CMK (cell line): Measurements from ENCODE around the gene AP1M2.
A peak's percentile ranks its signal among the peaks of the same experiment; 100 is the strongest.

ENCODE experiments used
- DNase-seq: peaks from one replicate; pipeline ENCODE4 v3.0.0-alpha.2; 2010; ENCODE audit warnings: low read depth

Gene AP1M2

GRCh38 chr19:10587022-10587838 is at the start of gene AP1M2:
TSS of gene AP1M2 (minus strand) at chr19:10587312. CDS start at chr19:10587231, 81 bp downstream.
- no peak for DNase-seq

- no peak for DNase-seq
These were observed 49.3 kb upstream of the AP1M2 start for GRCh38 chr19:10636304-10636972.

GRCh38 chr19:10634963-10635362 is 47.9 kb upstream of the AP1M2 start:
- DNase-seq = no peak

- DNase-seq = no peak
These were observed 47.3 kb upstream of the AP1M2 start for GRCh38 chr19:10634430-10634829.

- no peak for DNase-seq
These were observed 44.8 kb upstream of the AP1M2 start for GRCh38 chr19:10631874-10632273.

- DNase-seq = no peak
These were observed 38.6 kb upstream of the AP1M2 start for GRCh38 chr19:10625762-10626138.

- no peak for DNase-seq
These were observed 38.1 kb upstream of the AP1M2 start, which contains the start of gene SLC44A2 for GRCh38 chr19:10625003-10625761. TSS of gene SLC44A2 (plus strand) at chr19:10625553. CDS start at chr19:10625634, 81 bp downstream.

- no peak for DNase-seq
These were observed 37.5 kb upstream of the AP1M2 start for GRCh38 chr19:10624585-10624984.

- DNase-seq = no peak
These were observed 34.9 kb upstream of the AP1M2 start for GRCh38 chr19:10621966-10622365.

- no peak for DNase-seq
These were observed 33.7 kb upstream of the AP1M2 start for GRCh38 chr19:10620786-10621185.

GRCh38 chr19:10618846-10619245 is 31.7 kb upstream of the AP1M2 start:
- DNase-seq = no peak

GRCh38 chr19:10617409-10618121 is 30.5 kb upstream of the AP1M2 start:
- no peak for DNase-seq

- no peak for DNase-seq
These were observed 28.4 kb upstream of the AP1M2 start for GRCh38 chr19:10615429-10616023.

GRCh38 chr19:10612499-10613119 is 25.5 kb upstream of the AP1M2 start:
- DNase-seq = no peak

GRCh38 chr19:10611907-10612306 is 24.8 kb upstream of the AP1M2 start:
- DNase-seq = no peak

- no peak for DNase-seq
These were observed 17.4 kb upstream of the AP1M2 start for GRCh38 chr19:10604460-10604980.

- no peak for DNase-seq
These were observed 16.9 kb upstream of the AP1M2 start for GRCh38 chr19:10603873-10604459.

- DNase-seq = peak; percentile 31
These were observed 16.2 kb upstream of the AP1M2 start for GRCh38 chr19:10603084-10603872.

GRCh38 chr19:10602330-10603083 is 15.4 kb upstream of the AP1M2 start:
- peak; percentile 56 for DNase-seq
